ENCODE results near the gene CHIT1. TPM values are rescaled to one million over a fixed set of nuclear protein-coding genes. Genes with fewer than 3 reads are reported as not detected.

CHIT1 gene
- total RNA-seq, 4 donors from 2014 or later, result 0.20 TPM; not detected in 3

DNA sequence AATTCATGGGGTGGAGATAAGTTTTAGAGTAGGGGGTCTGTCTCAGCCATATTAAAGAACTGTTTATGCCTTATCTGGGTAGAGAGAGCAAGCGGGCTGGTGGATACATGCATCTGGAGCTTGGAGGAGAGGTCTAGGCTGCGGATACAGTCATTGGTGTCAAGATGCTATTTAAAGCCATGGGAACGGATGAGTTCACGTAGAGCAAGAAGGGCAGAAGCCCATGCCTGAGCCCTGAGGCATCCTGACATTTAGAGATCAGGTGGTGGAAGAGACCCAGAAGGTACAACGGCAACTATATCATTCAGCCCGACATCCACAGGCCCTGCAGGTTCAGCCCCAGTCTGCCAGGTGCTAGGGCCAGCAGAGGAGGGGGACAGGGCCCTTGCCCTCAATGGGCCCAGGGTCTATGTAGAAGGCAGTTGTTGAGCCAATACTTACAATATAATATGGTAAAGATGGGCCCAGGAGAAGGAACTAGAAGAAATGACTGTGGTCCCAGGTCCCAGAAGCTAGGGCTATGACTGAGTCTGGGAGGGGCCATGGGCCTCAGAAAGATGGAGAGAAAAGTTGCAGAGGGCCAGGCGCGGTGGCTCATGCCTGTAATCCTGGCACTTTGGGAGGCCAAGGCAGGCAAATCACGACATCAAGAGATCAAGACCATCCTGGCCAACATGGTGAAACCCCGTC, 27.8 kb downstream of the CHIT1 start:
- no peaks in the 10 kb centered on the region for H3K9me3 ChIP-seq
- H3K27ac ChIP-seq, result peak overlapping the region; percentile 74 to 85 (median 83)
- peaks cover 33 to 48% of the 10 kb centered on the region in 2 donors for H3K4me1 ChIP-seq
- peak; percentile 48 to 75 for ATAC-seq
- no peaks in the 10 kb centered on the region for H3K27me3 ChIP-seq
- in situ Hi-C loops (cut with MboI; ENCODE audit: low sequenced_read_pairs in 4 of 4) (loop anchor here in 1 of 4 donors (10.0 kb wide), 1 partner anchor 167 kb away; no protein-coding TSS in a partner anchor), intact Hi-C loops (cut with DNase I; ENCODE audit: low total_unique reads) (loop anchor here (1.0 kb wide), 1 partner anchor 29 kb away; no protein-coding TSS in a partner anchor)
- TF ChIP-seq, protein P1, sequence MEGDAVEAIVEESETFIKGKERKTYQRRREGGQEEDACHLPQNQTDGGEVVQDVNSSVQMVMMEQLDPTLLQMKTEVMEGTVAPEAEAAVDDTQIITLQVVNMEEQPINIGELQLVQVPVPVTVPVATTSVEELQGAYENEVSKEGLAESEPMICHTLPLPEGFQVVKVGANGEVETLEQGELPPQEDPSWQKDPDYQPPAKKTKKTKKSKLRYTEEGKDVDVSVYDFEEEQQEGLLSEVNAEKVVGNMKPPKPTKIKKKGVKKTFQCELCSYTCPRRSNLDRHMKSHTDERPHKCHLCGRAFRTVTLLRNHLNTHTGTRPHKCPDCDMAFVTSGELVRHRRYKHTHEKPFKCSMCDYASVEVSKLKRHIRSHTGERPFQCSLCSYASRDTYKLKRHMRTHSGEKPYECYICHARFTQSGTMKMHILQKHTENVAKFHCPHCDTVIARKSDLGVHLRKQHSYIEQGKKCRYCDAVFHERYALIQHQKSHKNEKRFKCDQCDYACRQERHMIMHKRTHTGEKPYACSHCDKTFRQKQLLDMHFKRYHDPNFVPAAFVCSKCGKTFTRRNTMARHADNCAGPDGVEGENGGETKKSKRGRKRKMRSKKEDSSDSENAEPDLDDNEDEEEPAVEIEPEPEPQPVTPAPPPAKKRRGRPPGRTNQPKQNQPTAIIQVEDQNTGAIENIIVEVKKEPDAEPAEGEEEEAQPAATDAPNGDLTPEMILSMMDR (IDR thresholded peaks at IDR 0.05 in 4 of 5, conservative IDR thresholded peaks at IDR 0.05 in 1 of 5), result no peak
- no peak for TF ChIP-seq POLR2A (IDR thresholded peaks at IDR 0.05)
- H3K36me3 ChIP-seq, result no peaks in the 10 kb centered on the region
- H3K4me3 ChIP-seq, result no peak overlapping the region
- peak; percentile 44 to 59 for DNase-seq

DNA sequence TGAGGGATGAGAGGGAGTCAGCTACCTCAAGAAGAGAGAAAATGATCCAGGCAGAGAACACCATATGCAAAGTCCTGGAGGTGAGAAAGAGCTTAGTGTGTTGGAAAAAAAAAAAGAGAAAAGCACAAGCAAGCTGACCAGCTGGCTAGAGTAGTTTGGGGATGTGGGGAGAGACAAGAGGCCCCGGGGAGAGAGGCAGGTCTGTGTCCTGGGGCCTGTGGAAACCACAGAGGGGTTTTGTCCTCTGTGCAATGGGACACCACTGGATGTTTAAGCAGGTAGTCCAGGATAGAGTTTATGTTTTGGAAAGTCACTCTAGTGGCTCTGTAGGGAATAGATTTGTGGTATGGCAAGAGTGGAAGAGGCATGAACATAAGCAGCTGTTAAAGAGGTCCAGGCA, 28.6 kb downstream of the CHIT1 start:
- DNase-seq, result no peak

DNA sequence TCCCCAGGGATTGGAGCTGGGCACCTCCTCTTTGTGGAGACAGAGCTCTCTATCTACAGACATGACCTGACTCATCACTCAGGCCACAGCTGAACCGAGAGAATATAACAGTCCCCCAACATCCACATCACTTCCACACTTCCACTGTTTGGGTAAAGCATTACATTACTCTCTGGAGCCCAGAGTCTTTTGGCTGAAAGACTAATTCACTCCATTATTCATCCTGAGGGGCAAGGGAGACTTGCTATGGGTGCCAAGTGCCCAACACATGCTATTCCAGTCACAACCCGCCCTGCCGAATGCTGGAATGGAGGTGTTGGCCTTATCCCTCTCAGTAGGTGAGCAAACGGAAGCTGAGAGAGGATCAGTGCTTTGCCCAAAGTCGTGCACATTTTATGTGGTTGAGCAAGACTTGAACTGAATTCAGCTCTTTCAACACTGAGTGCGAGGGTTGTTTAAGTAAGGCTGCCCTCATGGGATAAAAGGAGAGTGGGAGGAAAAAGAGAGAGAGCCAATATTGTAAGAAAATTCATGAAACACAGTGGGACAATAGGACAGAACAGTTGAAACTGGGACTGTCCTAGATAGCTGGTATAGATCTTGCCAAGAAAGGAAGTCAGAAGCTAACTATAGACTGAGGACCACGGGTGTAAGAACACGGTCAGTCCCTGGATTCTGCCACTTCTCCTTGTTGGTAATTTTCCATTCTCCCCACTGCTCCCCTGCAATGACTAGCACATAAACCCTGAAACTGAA, 29.5 kb downstream of the CHIT1 start:
- no peaks in the 10 kb centered on the region for H3K27me3 ChIP-seq
- no peaks in the 10 kb centered on the region for H3K9me3 ChIP-seq
- intact Hi-C loops (cut with DNase I; ENCODE audit: low total_unique reads), result no loop called here
- DNase-seq (peak in 1 of 2 donors; percentile 62), ATAC-seq (peak; percentile 76 to 81)
- in situ Hi-C loops (cut with MboI; ENCODE audit: low sequenced_read_pairs in 4 of 4), result loop anchor here in 1 of 4 donors (10.0 kb wide), 1 partner anchor 165 kb away; no protein-coding TSS in a partner anchor
- peaks cover 33 to 48% of the 10 kb centered on the region in 2 donors for H3K4me1 ChIP-seq
- TF ChIP-seq POLR2A (IDR thresholded peaks at IDR 0.05), result peak in 1 of 2 donors; percentile 26
- TF ChIP-seq, protein P1 (IDR thresholded peaks at IDR 0.05 in 4 of 5, conservative IDR thresholded peaks at IDR 0.05 in 1 of 5), result no peak
- no peak overlapping the region for H3K4me3 ChIP-seq
- peak overlapping the region; percentile 57 to 85 (median 83) for H3K27ac ChIP-seq
- H3K36me3 ChIP-seq, result no peaks in the 10 kb centered on the region

More for the DNA sequence above, 28.6 kb downstream of the CHIT1 start:
- Histone ChIP-seq H3K4me1 (peaks cover 33 to 48% of the 10 kb centered on the region in 2 donors), H3K36me3 (no peaks in the 10 kb centered on the region), H3K9me3 (no peaks in the 10 kb centered on the region), H3K4me3 (no peak overlapping the region), H3K27me3 (no peaks in the 10 kb centered on the region), H3K27ac (peak overlapping the region; percentile 57 to 85 (median 83))
- in situ Hi-C loops (cut with MboI; ENCODE audit: low sequenced_read_pairs in 4 of 4), result loop anchor here in 1 of 4 donors (10.0 kb wide), 1 partner anchor 166 kb away; no protein-coding TSS in a partner anchor
- TF ChIP-seq, protein P1 (IDR thresholded peaks at IDR 0.05 in 4 of 5, conservative IDR thresholded peaks at IDR 0.05 in 1 of 5), result no peak
- no peak for TF ChIP-seq POLR2A (IDR thresholded peaks at IDR 0.05)
- intact Hi-C loops (cut with DNase I; ENCODE audit: low total_unique reads), result loop anchor here (1.0 kb wide), 1 partner anchor 29 kb away; no protein-coding TSS in a partner anchor
- no peak for ATAC-seq

DNA sequence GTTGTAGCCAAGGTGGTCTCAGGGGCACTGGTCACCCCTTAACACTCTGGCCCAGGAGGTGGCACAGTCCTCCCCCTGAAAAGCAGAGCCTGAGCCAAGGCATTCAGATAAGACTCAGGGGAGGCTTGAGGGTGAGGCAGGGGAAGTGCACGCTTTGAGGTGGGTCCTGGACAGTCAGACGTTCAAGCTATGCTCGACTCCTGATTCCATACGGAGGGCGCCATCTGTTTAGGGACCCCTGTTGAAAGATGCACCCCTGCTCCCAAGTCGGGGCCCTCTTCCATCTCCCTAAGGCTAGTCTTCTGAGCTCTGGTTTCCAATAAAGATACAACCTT, 30.0 kb downstream of the CHIT1 start:
- DNase-seq (no peak), ATAC-seq (no peak)
- intact Hi-C loops (cut with DNase I; ENCODE audit: low total_unique reads) (no loop called here), in situ Hi-C loops (cut with MboI; ENCODE audit: low sequenced_read_pairs in 4 of 4) (no loop called here)
- Histone ChIP-seq H3K27ac (peak overlapping the region; percentile 57 to 85 (median 83)), H3K36me3 (no peaks in the 10 kb centered on the region), H3K9me3 (no peaks in the 10 kb centered on the region), H3K4me1 (peaks cover 33 to 48% of the 10 kb centered on the region in 2 donors), H3K4me3 (no peak overlapping the region), H3K27me3 (no peaks in the 10 kb centered on the region)
- no peak for TF ChIP-seq POLR2A (IDR thresholded peaks at IDR 0.05)
- TF ChIP-seq, protein P1 (IDR thresholded peaks at IDR 0.05 in 4 of 5, conservative IDR thresholded peaks at IDR 0.05 in 1 of 5), result no peak
